Measurements from ENCODE around the gene SCG3.

The SCG3 gene

DNA sequence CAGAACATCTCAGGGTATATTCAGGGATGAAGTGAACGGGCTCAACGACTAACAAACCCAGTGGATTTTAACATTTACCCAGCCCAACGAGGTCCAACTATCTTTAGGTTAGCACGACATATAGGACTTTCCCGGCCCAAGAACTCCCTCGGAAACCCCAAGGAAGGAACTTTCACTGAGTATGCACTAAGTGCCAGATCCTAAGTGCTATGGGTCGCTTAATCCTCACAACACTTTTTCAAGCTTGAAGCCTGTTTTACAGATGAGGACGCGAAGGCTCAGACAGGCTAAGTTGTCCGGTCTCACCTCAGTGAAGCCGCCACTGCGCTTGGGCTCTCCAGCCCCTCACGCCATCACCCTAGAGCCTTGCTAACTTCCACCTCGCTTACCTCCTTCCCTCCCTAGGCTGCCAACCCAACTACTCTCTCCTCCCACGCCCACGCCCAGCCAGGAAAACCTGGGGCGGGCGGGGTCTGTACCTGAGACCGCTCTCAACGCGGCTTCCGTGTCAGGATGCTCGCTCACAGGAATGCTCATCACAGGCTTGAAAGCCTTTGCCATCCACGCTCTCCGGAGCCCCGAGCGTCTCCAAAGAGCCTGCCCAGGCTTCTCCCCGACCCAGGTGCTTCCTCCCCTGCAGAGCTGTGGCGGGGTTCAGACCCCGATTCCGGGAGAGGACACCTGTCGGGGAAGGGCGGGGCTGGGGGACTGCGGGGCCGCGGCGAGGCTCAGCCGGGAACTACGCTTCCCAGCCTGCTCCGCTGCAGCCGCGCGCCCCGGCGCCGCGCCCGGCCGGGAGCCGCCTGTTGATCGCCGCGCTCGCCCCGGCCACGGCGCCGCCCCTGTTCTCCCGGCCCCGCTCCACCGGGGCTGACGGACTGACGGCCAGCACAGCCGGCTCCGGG is 69.7 kb downstream of the SCG3 start, which contains the start of gene TMOD2:
Gene TMOD2, plus strand, starts transcription at position 806 of the 905 bp plus-strand sequence. CDS start 14,845 bp downstream, outside the sequence.
- TF ChIP-seq ZNF274 (IDR thresholded peaks at IDR 0.05; ENCODE audit: low read depth, low read length), result no peak
- peak within 1 kb of the TSS; percentile 82 for H3K4me3 ChIP-seq (ENCODE audit: low read length)

DNA sequence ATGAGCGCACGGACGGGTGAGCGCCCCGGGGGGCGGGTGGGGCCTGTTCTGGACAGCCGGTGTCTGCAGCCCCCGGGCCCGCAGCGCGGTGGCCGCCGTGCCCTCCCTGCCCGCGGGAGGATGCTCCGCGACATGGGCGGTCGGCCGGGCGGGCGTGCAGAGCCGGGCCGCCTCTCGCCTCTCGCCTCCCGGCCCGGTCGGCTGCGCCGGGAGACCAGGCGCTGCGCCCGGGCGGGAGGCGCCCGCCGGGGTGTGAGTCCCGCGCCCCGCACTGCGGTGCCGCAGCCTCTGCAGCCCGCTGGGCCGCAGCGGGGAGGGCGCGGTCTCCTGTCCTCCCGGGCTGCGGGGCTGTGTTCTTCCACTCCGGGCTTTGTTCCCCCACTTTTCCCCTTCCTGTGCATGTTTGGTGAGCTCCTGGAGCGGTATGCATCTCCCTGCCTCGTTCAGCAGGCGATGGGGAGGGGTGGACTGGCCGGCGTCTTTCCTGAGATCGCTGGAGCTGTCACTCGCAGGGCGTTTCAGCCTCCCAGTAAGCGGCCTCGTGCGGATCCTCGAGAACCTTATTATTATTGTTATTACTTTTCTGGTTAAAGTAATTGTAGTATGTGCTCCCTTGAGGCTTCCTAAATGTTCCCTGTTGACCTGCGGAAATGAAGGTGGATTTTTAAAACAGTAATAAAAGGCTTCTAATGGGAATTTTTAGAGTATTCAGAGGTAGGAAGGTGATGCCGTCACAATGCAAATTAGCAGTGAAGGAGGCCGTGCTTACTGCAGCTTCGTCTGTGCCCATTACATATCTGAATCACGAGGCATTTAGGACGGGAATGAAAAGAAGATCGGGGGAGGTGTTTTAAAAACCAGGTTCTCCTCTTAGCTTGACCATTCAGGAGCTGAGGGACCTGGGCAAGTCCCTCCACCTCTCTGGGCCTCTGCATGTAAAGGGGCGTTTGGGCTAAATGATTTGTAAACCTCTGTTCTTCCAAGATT is 70.7 kb downstream of the SCG3 start:
- no peak for TF ChIP-seq ZNF274 (IDR thresholded peaks at IDR 0.05; ENCODE audit: low read depth, low read length)
- peak overlapping the region; percentile 82 for H3K4me3 ChIP-seq (ENCODE audit: low read length)

DNA sequence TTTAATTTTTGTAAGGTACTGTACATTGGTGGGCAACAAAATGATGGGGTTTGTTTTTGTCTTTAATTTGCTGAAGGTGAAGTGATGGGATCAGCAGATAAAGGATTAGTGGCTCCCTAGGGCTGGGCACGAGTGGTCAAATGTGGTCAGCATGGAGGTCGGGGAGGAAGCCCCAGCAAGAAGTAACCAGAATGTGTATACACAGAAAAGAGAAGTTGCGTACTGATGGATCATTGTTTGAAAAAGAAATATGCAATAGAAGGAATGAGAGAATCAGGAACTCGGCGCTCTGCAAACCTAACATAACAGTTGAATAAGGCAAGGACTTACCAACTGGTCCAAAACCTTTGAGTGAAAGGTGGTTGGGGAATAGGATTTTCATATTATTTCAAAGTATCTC is 71.6 kb downstream of the SCG3 start:
- no peak for TF ChIP-seq ZNF274 (IDR thresholded peaks at IDR 0.05; ENCODE audit: low read depth, low read length)

DNA sequence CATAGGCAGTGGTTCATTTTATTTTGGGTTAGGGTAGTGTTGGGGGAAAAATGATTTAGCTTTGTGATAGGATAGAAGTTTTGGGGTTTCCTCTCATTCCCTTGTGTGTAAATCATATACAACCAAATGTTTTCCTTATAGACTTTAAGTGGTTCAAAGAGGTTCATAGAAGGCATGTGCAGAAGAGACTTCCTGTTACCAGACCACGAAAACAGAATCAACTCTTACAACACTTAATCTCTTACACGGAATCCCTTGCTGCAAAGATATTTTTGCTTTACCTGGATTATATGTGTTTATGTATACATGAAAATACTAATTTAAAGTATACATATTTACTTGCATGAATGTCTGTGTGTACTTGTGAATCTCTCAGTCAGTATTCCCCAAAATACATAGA is 73.0 kb downstream of the SCG3 start:
- H3K4me3 ChIP-seq (ENCODE audit: low read length), result no peak overlapping the region
- TF ChIP-seq ZNF274 (IDR thresholded peaks at IDR 0.05; ENCODE audit: low read depth, low read length), result no peak

More for the DNA sequence above, 71.6 kb downstream of the SCG3 start:
- H3K4me3 ChIP-seq (ENCODE audit: low read length), result no peak overlapping the region

DNA sequence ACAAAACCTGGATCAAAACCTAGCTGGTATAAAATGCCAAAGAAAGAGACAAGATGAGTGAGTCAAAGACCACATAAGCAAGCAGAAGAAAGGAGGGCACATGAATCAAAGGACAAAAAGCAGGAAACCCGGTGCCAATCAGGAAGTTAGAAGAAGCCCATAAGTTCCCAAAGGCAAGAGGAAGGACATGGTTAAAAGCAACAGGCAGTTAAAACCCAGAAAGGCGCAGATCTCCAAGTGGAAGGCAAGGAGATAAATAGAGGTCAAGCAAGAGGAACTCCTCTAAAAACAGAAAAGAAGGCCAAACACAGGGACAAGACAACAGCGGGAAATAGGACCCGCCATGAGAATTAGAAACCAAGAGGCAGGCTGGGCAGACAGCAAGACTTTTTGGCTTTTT is 74.5 kb downstream of the SCG3 start:
- TF ChIP-seq ZNF274 (IDR thresholded peaks at IDR 0.05; ENCODE audit: low read depth, low read length), result no peak
- H3K4me3 ChIP-seq (ENCODE audit: low read length), result no peak overlapping the region

DNA sequence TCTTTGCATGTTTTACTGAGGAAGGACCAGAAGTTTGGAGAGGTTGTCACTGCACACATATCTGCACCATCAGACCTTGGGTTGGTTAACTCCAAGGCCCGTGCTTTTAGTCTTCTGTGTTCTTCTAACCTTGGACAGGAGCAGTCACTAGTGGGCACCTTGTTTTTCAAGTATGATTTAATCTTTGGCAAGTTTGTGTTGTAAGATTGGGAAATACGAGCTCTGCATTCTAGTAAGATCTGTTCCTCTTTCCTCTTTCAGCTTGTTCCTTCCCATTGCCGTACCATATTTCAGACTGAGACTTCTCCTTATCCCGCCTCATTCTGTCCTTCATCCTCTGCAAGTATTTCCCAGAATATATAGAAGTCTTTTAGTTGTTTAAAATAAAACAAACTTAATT is 75.2 kb downstream of the SCG3 start:
- H3K4me3 ChIP-seq (ENCODE audit: low read length), result no peak overlapping the region
- no peak for TF ChIP-seq ZNF274 (IDR thresholded peaks at IDR 0.05; ENCODE audit: low read depth, low read length)

DNA sequence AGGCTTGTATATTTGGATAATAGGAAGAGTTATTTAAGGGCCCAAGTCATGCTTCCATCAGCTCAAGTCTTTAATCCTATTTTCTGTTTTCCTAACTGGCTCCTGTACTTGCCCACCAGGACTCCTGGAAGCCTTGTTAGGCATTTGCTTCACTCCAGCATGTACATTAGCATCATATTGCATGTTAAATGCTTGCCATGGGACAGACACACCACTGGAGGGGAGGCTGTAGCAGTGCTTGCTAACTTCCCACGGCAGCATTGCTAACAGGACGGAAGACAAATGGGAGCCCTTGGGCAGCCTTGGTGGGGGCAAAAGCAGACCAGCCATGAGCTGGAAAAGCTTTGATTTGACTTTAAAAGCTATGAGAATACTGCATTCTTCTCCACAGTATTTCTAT is 76.1 kb downstream of the SCG3 start:
- TF ChIP-seq ZNF274 (IDR thresholded peaks at IDR 0.05; ENCODE audit: low read depth, low read length), result no peak
- H3K4me3 ChIP-seq (ENCODE audit: low read length), result no peak overlapping the region

DNA sequence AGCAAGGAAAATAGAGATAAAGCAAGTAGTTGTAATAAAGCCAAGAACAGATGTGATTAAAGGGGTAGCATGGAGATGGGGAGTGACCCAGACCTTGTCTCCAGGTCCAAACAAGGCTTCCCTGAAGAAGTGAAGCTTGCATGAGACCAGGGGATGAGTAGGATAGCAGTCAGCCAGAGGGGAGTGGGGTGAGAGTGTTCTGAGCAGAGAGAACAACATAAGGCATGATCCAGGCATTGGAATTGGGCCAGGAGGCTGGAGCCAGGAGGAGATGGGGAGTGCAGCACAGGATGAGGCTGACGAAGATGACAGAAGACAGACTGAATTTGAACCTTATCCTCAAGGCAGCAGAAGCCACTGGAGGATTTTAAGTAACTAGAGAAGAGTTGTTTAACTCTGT is 77.3 kb downstream of the SCG3 start:
- no peak for TF ChIP-seq ZNF274 (IDR thresholded peaks at IDR 0.05; ENCODE audit: low read depth, low read length)
- no peak overlapping the region for H3K4me3 ChIP-seq (ENCODE audit: low read length)

DNA sequence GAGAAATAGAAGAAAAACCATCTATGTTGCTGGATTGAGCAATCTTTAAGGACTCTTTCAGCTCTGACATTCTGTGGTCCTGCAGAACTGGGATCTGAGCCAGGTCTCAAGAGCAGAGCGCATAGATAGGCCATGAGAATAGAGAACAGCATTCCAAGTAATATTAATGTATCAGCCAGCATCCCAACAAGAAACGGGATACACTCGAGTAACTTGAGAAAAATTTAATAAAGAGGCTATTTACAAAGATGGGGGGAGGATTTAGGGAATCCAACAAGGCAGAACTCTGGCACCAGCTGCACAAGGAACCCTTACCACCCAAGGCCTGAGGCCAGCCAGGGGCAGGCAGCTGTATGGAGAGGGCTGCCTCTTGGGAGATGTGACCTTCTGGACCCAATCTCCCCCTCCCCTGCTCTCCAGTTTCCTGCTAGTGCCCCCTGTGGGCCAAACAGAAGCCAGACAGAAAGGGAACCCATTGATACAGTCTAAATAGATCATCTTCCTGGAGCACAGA is 78.3 kb downstream of the SCG3 start:
- TF ChIP-seq ZNF274 (IDR thresholded peaks at IDR 0.05; ENCODE audit: low read depth, low read length), result no peak
- H3K4me3 ChIP-seq (ENCODE audit: low read length), result no peak overlapping the region

DNA sequence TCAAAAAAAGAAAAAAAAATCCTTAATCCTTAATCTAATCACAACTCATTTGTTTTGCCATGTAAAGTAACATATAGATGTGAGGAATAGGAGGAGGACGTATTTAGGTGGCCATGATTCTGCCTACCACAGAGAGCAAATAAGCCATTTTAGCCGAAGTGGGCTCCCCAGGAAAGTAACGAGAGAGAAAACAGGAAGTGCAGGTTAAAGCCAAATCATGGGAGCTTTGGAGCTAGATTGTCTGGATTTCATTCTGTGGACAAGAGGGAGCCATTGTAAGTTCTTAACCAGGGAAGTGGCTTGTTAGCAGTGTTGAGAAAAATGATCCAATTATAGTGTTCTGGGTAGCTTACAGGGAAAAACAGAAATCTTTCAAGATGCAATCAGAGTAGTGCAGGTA is 79.5 kb downstream of the SCG3 start:
- H3K4me3 ChIP-seq (ENCODE audit: low read length), result no peak overlapping the region
- no peak for TF ChIP-seq ZNF274 (IDR thresholded peaks at IDR 0.05; ENCODE audit: low read depth, low read length)

DNA sequence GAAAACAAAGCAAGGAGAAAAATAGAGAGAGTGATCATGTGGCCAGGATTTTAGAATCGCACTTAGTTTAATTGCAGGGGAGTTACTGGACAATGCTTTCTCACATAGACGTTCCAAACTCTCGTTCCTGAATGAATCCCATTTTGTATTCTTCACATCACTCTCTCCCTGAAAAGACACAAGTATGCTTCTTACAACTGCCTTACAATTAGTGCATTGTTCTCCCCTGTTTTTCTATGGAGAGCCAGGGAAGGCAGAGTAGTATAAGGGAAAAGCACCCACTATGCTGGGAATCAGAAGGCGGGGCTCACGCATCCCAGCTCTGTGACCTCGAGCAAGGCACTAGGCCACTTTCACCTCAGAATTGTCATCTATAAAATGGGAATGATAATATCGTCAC is 84.4 kb downstream of the SCG3 start:
- no peak for TF ChIP-seq ZNF274 (IDR thresholded peaks at IDR 0.05; ENCODE audit: low read depth, low read length)
- H3K4me3 ChIP-seq (ENCODE audit: low read length), result no peak overlapping the region

DNA sequence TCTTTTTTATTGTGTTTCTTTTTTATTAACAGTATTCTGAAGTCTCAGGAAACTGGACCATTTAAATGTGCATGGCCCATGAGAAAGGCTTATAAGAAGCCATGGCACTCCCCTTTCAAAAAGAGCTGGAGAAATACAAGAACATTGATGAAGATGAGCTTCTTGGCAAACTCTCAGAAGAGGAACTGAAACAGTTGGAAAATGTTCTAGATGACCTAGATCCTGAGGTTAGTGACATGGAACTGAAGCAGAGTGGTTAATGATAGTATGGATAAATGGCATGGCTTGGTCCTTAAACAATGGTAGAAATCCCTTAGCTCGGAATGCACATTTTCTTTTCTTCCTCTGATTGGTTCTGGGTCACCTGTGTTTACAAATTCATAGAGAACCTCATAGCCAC is 85.0 kb downstream of the SCG3 start:
- no peak overlapping the region for H3K4me3 ChIP-seq (ENCODE audit: low read length)
- TF ChIP-seq ZNF274 (IDR thresholded peaks at IDR 0.05; ENCODE audit: low read depth, low read length), result no peak

DNA sequence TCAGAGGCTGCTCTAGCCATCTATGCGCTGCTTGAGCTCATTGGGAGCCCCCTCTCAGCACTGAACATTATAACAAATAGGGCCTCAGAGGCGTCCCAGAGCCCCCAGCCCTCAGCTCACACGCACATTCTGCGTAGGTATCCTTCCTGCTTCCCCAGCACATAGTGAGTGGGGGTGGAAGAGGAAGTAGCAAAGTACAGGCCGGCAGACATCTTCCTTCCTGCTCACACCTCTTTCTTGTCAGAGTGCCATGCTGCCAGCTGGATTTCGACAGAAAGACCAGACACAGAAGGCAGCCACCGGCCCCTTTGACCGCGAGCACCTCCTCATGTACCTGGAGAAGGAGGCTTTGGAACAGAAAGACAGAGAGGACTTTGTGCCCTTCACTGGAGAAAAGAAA is 86.7 kb downstream of the SCG3 start:
- TF ChIP-seq ZNF274 (IDR thresholded peaks at IDR 0.05; ENCODE audit: low read depth, low read length), result no peak
- no peak overlapping the region for H3K4me3 ChIP-seq (ENCODE audit: low read length)

Data from GM08714 (cell line).